ENCODE data around the gene BOLL. TPM values are rescaled to one million over a fixed set of nuclear protein-coding genes. Genes with fewer than 3 reads are reported as not detected.
"Not testable (repeated sequence)": the region's sequence is repeated elsewhere in the genome, so short reads cannot be mapped to it uniquely, and the experiment has no call there.

BOLL gene
- total RNA-seq, 1 donor from 2014 or later: not detected

- Mint-ChIP-seq H3K36me3 (ENCODE audit: unreplicated experiment) (no peaks in the 10 kb centered on the region), H3K9me3 (ENCODE audit: unreplicated experiment) (no peaks in the 10 kb centered on the region), H3K4me1 (ENCODE audit: low read depth, unreplicated experiment) (no peaks in the 10 kb centered on the region), H3K27ac (ENCODE audit: unreplicated experiment) (no peak overlapping the region), H3K4me3 (ENCODE audit: unreplicated experiment) (no peak overlapping the region), H3K27me3 (ENCODE audit: unreplicated experiment) (no peaks in the 10 kb centered on the region)
- DNase-seq: no peak
- TF ChIP-seq CTCF (IDR thresholded peaks at IDR 0.05; ENCODE audit: partially characterized antibody, unreplicated experiment): peak; percentile 83
Measured at GRCh38 chr2:197777823-197778407, 7.2 kb downstream of the BOLL start.

- DNase-seq: no peak
- no peak overlapping the region for H3K4me3 Mint-ChIP-seq (ENCODE audit: unreplicated experiment)
- H3K36me3 Mint-ChIP-seq (ENCODE audit: unreplicated experiment): no peaks in the 10 kb centered on the region
- H3K27me3 Mint-ChIP-seq (ENCODE audit: unreplicated experiment): no peaks in the 10 kb centered on the region
- no peaks in the 10 kb centered on the region for H3K4me1 Mint-ChIP-seq (ENCODE audit: low read depth, unreplicated experiment)
- no peaks in the 10 kb centered on the region for H3K9me3 Mint-ChIP-seq (ENCODE audit: unreplicated experiment)
- no peak for TF ChIP-seq CTCF (IDR thresholded peaks at IDR 0.05; ENCODE audit: partially characterized antibody, unreplicated experiment)
- no peak overlapping the region for H3K27ac Mint-ChIP-seq (ENCODE audit: unreplicated experiment)
Measured at GRCh38 chr2:197760293-197760657, 24.8 kb downstream of the BOLL start.

GRCh38 chr2:197759625-197760292 lies 25.4 kb downstream of the BOLL start:
- H3K4me3 Mint-ChIP-seq (ENCODE audit: unreplicated experiment): no peak overlapping the region
- H3K27me3 Mint-ChIP-seq (ENCODE audit: unreplicated experiment): no peaks in the 10 kb centered on the region
- no peak for TF ChIP-seq CTCF (IDR thresholded peaks at IDR 0.05; ENCODE audit: partially characterized antibody, unreplicated experiment)
- H3K36me3 Mint-ChIP-seq (ENCODE audit: unreplicated experiment): no peaks in the 10 kb centered on the region
- no peak for DNase-seq
- H3K9me3 Mint-ChIP-seq (ENCODE audit: unreplicated experiment): no peaks in the 10 kb centered on the region
- H3K27ac Mint-ChIP-seq (ENCODE audit: unreplicated experiment): no peak overlapping the region
- H3K4me1 Mint-ChIP-seq (ENCODE audit: low read depth, unreplicated experiment): no peaks in the 10 kb centered on the region

- no peak overlapping the region for H3K27ac Mint-ChIP-seq (ENCODE audit: unreplicated experiment)
- no peaks in the 10 kb centered on the region for H3K36me3 Mint-ChIP-seq (ENCODE audit: unreplicated experiment)
- DNase-seq: no peak
- H3K4me3 Mint-ChIP-seq (ENCODE audit: unreplicated experiment): no peak overlapping the region
- no peak for TF ChIP-seq CTCF (IDR thresholded peaks at IDR 0.05; ENCODE audit: partially characterized antibody, unreplicated experiment)
- no peaks in the 10 kb centered on the region for H3K27me3 Mint-ChIP-seq (ENCODE audit: unreplicated experiment)
- H3K4me1 Mint-ChIP-seq (ENCODE audit: low read depth, unreplicated experiment): no peaks in the 10 kb centered on the region
- H3K9me3 Mint-ChIP-seq (ENCODE audit: unreplicated experiment): no peaks in the 10 kb centered on the region
Measured at GRCh38 chr2:197759013-197759412, 26.1 kb downstream of the BOLL start.

GRCh38 chr2:197740200-197740599 lies 44.9 kb downstream of the BOLL start:
- Mint-ChIP-seq H3K36me3 (ENCODE audit: unreplicated experiment) (no peaks in the 10 kb centered on the region), H3K27me3 (ENCODE audit: unreplicated experiment) (peaks cover 1% of the 10 kb centered on the region), H3K9me3 (ENCODE audit: unreplicated experiment) (no peaks in the 10 kb centered on the region), H3K4me1 (ENCODE audit: low read depth, unreplicated experiment) (no peaks in the 10 kb centered on the region), H3K4me3 (ENCODE audit: unreplicated experiment) (no peak overlapping the region), H3K27ac (ENCODE audit: unreplicated experiment) (no peak overlapping the region)
- no peak for DNase-seq
- TF ChIP-seq CTCF (IDR thresholded peaks at IDR 0.05; ENCODE audit: partially characterized antibody, unreplicated experiment): no peak

- not testable (repeated sequence) for H3K36me3 Mint-ChIP-seq (ENCODE audit: unreplicated experiment); DNase-seq; H3K4me3 Mint-ChIP-seq (ENCODE audit: unreplicated experiment); H3K27ac Mint-ChIP-seq (ENCODE audit: unreplicated experiment); H3K4me1 Mint-ChIP-seq (ENCODE audit: low read depth, unreplicated experiment); H3K9me3 Mint-ChIP-seq (ENCODE audit: unreplicated experiment); H3K27me3 Mint-ChIP-seq (ENCODE audit: unreplicated experiment)
Measured at GRCh38 chr2:197728555-197729544, 56.3 kb downstream of the BOLL start.
